T-cell (primary cell): ENCODE data around the gene PXN. TPM values are rescaled to one million over a fixed set of nuclear protein-coding genes. Genes with fewer than 3 reads are reported as not detected.

Experiments used
- ATAC-seq, 4 experiments: fragments of 200-7000 bp in 3 of 4; fragments of 150-1000 bp in 1 of 4; cut with Tn5 transposase; replicated peaks in 1 of 4; 1 replicate in 3 of 4; 2 replicates in 1 of 4; pipeline ENCODE4 v1.10.0; 2021; ENCODE audit warnings: moderate library complexity in 3 of 4, mild to moderate bottlenecking in 2 of 4, moderate number of reproducible peaks in 1 of 4
- CTCF ChIA-PET, 2 donors: fragments of 300-600 bp; sonication (Branson Sonifier 250); formaldehyde crosslinking; loops; one replicate each; lab custom pipeline; 2022; ENCODE audit warnings: antibody characterized with exemption in 2 of 2; lab: Charles Lee
- POLR2A ChIA-PET, 2 donors: fragments of 300-600 bp; sonication (Branson Sonifier 250); formaldehyde crosslinking; loops; one replicate each; lab custom pipeline; 2022; ENCODE audit warnings: antibody characterized with exemption in 2 of 2; lab: Charles Lee
- DNase-seq, 35 experiments: peaks; one replicate each; pipeline versions ENCODE4 v3.0.0 to v3.0.0-alpha.2; 2013 to 2023
- H3K27ac ChIP-seq: one replicate; pipeline ENCODE4 v1.5.1; 2013; ENCODE audit warnings: low read length
- H3K27me3 ChIP-seq, 2 experiments: replicated peaks in 1 of 2; 1 replicate in 1 of 2; 2 replicates in 1 of 2; pipeline versions ENCODE4 v1.6.1 to v1.7.0; 2013; ENCODE audit warnings: low read length in 1 of 2, mixed read lengths in 1 of 2; ENCODE audit not compliant: control insufficient read depth in 2 of 2, insufficient read depth in 2 of 2; ENCODE audit errors: extremely low read depth in 1 of 2
- H3K36me3 ChIP-seq, 2 donors: 1 replicate in 1 of 2; 2 replicates in 1 of 2; pipeline versions ENCODE4 v1.6.1 to v1.7.0; 2013; ENCODE audit warnings: low read length in 1 of 2; ENCODE audit not compliant: control insufficient read depth in 2 of 2, insufficient read depth in 1 of 2; ENCODE audit errors: extremely low read depth in 1 of 2
- H3K4me1 ChIP-seq, 2 experiments: 1 replicate in 1 of 2; 2 replicates in 1 of 2; pipeline versions ENCODE4 v1.6.1 to v1.7.0; 2013; ENCODE audit warnings: low read length in 2 of 2, mixed read lengths in 1 of 2; ENCODE audit not compliant: insufficient read depth in 2 of 2, control insufficient read depth in 1 of 2; ENCODE audit errors: extremely low read depth in 1 of 2
- H3K4me3 ChIP-seq, 2 donors: 1 replicate in 1 of 2; 2 replicates in 1 of 2; pipeline versions ENCODE4 v1.5.1 to v1.7.0; 2013; ENCODE audit warnings: mild to moderate bottlenecking in 2 of 2, low read length in 1 of 2, moderate library complexity in 1 of 2; ENCODE audit not compliant: control insufficient read depth in 1 of 2; ENCODE audit errors: extremely low read depth in 1 of 2
- H3K9me3 ChIP-seq: 2 replicates; pipeline ENCODE4 v1.7.0; 2013
- H3K27ac Mint-ChIP-seq, 2 donors: one replicate each; pipeline ENCODE4 v1.8.0; 2020 to 2021; ENCODE audit warnings: mild to moderate bottlenecking in 2 of 2, mixed read lengths in 2 of 2
- H3K27me3 Mint-ChIP-seq, 2 donors: one replicate each; pipeline ENCODE4 v1.8.0; 2021 to 2022; ENCODE audit warnings: mixed read lengths in 2 of 2
- H3K36me3 Mint-ChIP-seq: one replicate; pipeline ENCODE4 v1.8.0; 2021; ENCODE audit warnings: mixed read lengths
- H3K4me1 Mint-ChIP-seq, 3 donors: one replicate each; pipeline ENCODE4 v1.8.0; 2020 to 2022; ENCODE audit warnings: mixed read lengths in 3 of 3, mild to moderate bottlenecking in 1 of 3
- H3K4me3 Mint-ChIP-seq, 3 donors: one replicate each; pipeline ENCODE4 v1.8.0; 2020 to 2022; ENCODE audit warnings: mild to moderate bottlenecking in 3 of 3, mixed read lengths in 3 of 3, moderate library complexity in 3 of 3
- H3K9me3 Mint-ChIP-seq, 3 donors: one replicate each; pipeline ENCODE4 v1.8.0; 2020 to 2022; ENCODE audit warnings: mixed read lengths in 3 of 3
- WGBS: methylation state at CpG from one replicate; pipeline ENCODE4 v1.1.5; 2013; ENCODE audit warnings: missing lambda C conversion rate; ENCODE audit not compliant: insufficient coverage; 5-methylcytosine and 5-hydroxymethylcytosine counted together
- total RNA-seq, 35 experiments: library from RNA in 6 of 35; stranded (reverse) in 6 of 35; fragments of 120-200 nt in 1 of 35; gene quantifications; one replicate each; pipeline versions ENCODE4 v1.2.1 to v1.2.4 and lab custom pipeline; 2013 to 2026

Gene PXN
- total RNA-seq, 5 donors from 2014 or later (not counting 1 experiment from before 2014, with no cell fraction given) = 128 to 202 (median 137) TPM

DNA sequence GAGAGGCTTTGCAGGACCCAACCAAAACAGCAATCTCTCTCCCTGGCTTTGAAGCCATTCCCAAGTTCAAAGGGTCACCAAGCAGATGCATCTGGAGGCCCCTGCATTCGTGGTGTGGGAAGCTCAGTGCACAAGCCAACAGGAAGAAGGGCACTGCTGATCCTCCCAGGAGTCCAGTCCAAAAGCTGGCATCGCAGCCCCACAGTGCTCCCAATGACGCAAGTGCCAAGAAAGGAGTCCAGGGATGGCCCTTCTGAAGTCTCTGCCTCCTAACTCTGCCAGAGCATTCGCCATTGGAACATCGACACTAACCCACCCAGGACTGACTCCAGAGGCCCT, 25.1 kb downstream of the PXN start:
- no peaks in the 10 kb centered on the region for H3K9me3 Mint-ChIP-seq
- H3K4me1 Mint-ChIP-seq = peaks cover 69 to 87% (median 82%) of the 10 kb centered on the region in 3 donors
- 90% methylated on average over 5 of the region's 5 CpGs for WGBS
- ATAC-seq = no peak
- H3K27ac Mint-ChIP-seq = peak overlapping the region; percentile 36 to 80
- POLR2A ChIA-PET = no interaction called here
- no peak for DNase-seq
- CTCF ChIA-PET = interaction anchor here (1.3 to 3.2 kb wide), 2 partner anchors 8 to 12 kb away, joined by 3 to 14 read pairs; no protein-coding TSS in a partner anchor
- H3K27ac ChIP-seq = no peak overlapping the region
- H3K36me3 Mint-ChIP-seq = peaks cover 16% of the 10 kb centered on the region
- no peak overlapping the region for H3K4me3 ChIP-seq
- no peaks in the 10 kb centered on the region for H3K9me3 ChIP-seq
- peaks cover 0 to 43% of the 10 kb centered on the region in 2 donors for H3K36me3 ChIP-seq
- peaks cover 10 to 95% of the 10 kb centered on the region in 2 experiments for H3K4me1 ChIP-seq
- no peaks in the 10 kb centered on the region for H3K27me3 Mint-ChIP-seq
- peak overlapping the region in 1 of 3 donors; percentile 30 for H3K4me3 Mint-ChIP-seq
- H3K27me3 ChIP-seq = no peaks in the 10 kb centered on the region

DNA sequence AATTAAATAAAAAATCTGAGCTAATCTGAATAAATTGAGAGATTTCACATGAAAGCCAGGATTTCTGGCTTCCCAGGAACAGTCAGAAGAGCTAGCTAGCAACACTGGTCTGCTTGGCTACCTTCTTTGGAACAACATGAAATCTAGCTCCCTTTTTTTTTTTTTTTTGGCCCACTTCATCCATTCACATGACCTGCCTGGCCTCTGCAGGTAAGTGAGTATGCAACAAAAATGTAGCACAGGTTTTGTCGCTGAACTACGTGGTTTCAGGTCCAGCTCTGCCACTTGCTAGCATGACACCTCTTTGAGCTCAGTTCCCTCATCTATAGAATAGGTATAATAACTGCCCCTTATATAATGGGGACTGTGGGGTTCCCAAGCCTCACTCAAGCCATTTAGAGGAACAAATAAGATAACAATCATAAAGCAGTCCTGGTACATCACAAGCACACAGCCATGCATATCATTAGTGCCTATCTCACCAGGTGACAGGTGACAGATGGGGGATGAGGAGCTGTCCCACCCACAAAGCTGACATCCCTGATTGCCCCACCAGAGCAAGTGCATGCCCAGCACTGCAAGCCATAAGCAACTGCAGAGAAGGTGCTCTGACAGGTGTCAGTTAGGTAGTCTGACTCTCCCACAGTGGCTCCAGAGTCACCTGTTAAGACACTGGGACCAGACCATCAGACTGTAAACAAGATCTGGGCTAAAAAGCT, 25.6 kb downstream of the PXN start:
- Histone ChIP-seq H3K4me3 (no peak overlapping the region), H3K27me3 (no peaks in the 10 kb centered on the region), H3K27ac (no peak overlapping the region), H3K36me3 (peaks cover 0 to 41% of the 10 kb centered on the region in 2 donors), H3K9me3 (no peaks in the 10 kb centered on the region), H3K4me1 (peaks cover 10 to 97% of the 10 kb centered on the region in 2 experiments)
- no peaks in the 10 kb centered on the region for H3K27me3 Mint-ChIP-seq
- peaks cover 13% of the 10 kb centered on the region for H3K36me3 Mint-ChIP-seq
- ATAC-seq (peak in 1 of 4 experiments; percentile 25), DNase-seq (no peak)
- H3K4me3 Mint-ChIP-seq = peak overlapping the region in 1 of 3 donors; percentile 30
- CTCF ChIA-PET = interaction anchor here (0.6 to 3.2 kb wide), 7 partner anchors 8 to 127 kb away, joined by 3 to 14 read pairs (median 3); partner anchors contain the start of gene PXN (in 1 of the 2)
- H3K4me1 Mint-ChIP-seq = peaks cover 70 to 88% (median 84%) of the 10 kb centered on the region in 3 donors
- H3K9me3 Mint-ChIP-seq = no peaks in the 10 kb centered on the region
- POLR2A ChIA-PET = interaction anchor here (0.6 to 1.3 kb wide), 6 partner anchors 8 to 538 kb away, joined by 3 to 8 read pairs (median 5); partner anchors contain the start of gene RPLP0 (in 1 of the 2)
- H3K27ac Mint-ChIP-seq = peak overlapping the region; percentile 80 to 85
- no CpG with 5 or more reads among the region's 2 CpGs for WGBS

DNA sequence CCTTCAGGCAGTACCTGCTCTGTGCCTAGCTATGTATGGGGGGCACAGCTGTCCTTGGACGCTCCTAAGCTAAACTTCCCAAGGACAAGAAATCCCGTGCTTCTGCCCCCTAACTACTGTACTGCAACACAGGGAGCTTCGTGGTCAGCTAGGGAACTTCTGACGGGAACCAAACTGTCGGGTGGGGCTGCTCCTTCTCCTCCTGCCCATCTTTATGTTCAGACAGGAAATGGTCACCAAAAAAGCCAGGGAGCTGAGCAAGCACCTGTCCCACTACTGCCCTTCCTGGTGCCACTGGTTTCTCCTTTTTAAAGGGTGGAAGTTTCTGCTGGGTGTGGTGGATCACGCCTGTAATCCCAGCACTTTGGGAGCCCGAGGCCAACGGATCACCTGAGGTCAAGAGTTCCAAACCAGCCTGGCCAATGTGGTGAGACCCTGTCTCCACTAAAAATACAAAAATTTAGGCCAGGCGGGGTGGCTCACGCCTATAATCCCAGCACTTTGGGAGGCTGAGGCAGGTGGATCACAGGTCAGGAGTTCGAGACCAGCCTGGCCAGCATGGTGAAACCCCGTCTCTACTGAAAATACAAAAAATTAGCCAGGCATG, 26.6 kb downstream of the PXN start:
- 100% methylated on average over 2 of the region's 12 CpGs for WGBS
- Histone ChIP-seq H3K9me3 (no peaks in the 10 kb centered on the region), H3K27me3 (no peaks in the 10 kb centered on the region), H3K36me3 (peaks cover 0 to 39% of the 10 kb centered on the region in 2 donors), H3K4me1 (peaks cover 9 to 99% of the 10 kb centered on the region in 2 experiments), H3K4me3 (no peak overlapping the region), H3K27ac (no peak overlapping the region)
- Mint-ChIP-seq H3K27me3 (no peaks in the 10 kb centered on the region), H3K4me3 (no peak overlapping the region), H3K27ac (peak overlapping the region in 1 of 2 donors; percentile 82), H3K4me1 (peaks cover 75 to 94% (median 89%) of the 10 kb centered on the region in 3 donors), H3K9me3 (no peaks in the 10 kb centered on the region), H3K36me3 (peaks cover 12% of the 10 kb centered on the region)
- no peak for ATAC-seq
- no peak for DNase-seq
- CTCF ChIA-PET = interaction anchor here (0.6 to 3.2 kb wide), 12 partner anchors 8 to 37 kb away, joined by 3 to 14 read pairs (median 4); partner anchors contain the start of gene PXN (in 1 of the 2)
- POLR2A ChIA-PET = interaction anchor here (0.6 to 1.3 kb wide), 6 partner anchors 9 to 52 kb away, joined by 4 to 8 read pairs (median 5); partner anchors contain the start of gene RPLP0 (in 1 of the 2)

DNA sequence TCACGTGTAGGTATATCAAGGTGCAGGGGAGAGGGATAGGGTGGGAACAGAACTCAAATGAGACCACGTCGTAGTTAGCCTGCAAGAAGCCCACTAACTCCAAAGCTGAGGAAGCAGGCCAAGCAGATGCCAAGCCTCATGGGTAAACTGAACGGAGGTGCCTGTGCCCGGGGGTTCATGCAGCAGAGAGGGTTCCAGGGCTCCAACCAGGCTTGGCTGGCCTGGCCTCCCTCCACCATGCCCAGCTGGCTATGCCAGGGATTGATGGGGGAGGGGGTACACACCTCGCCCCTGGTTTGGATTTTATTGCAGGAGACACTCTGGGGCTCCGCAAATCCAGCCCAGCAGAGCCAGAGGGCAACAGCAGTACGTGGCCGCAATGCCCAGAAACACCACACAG, 27.3 kb downstream of the PXN start:
- ATAC-seq = no peak
- Histone ChIP-seq H3K27ac (no peak overlapping the region), H3K4me1 (peaks cover 9 to 99% of the 10 kb centered on the region in 2 experiments), H3K36me3 (peaks cover 0 to 35% of the 10 kb centered on the region in 2 donors), H3K9me3 (no peaks in the 10 kb centered on the region), H3K27me3 (no peaks in the 10 kb centered on the region), H3K4me3 (peak overlapping the region in 1 of 2 donors; percentile 19)
- peak overlapping the region; percentile 82 for H3K27ac Mint-ChIP-seq
- no peak for DNase-seq
- CTCF ChIA-PET = interaction anchor here (0.6 to 2.9 kb wide), 9 partner anchors 9 to 36 kb away, joined by 3 to 14 read pairs (median 4); partner anchors contain the start of gene PXN (in 1 of the 2)
- H3K4me1 Mint-ChIP-seq = peaks cover 76 to 93% (median 89%) of the 10 kb centered on the region in 3 donors
- POLR2A ChIA-PET = interaction anchor here (0.5 to 1.3 kb wide), 4 partner anchors 10 to 462 kb away, joined by 3 to 4 read pairs (median 4); no protein-coding TSS in a partner anchor
- H3K27me3 Mint-ChIP-seq = no peaks in the 10 kb centered on the region
- H3K36me3 Mint-ChIP-seq = peaks cover 12% of the 10 kb centered on the region
- H3K4me3 Mint-ChIP-seq = peak overlapping the region in 1 of 3 donors; percentile 56
- no peaks in the 10 kb centered on the region for H3K9me3 Mint-ChIP-seq
- WGBS = 87% methylated on average over 3 of the region's 9 CpGs

DNA sequence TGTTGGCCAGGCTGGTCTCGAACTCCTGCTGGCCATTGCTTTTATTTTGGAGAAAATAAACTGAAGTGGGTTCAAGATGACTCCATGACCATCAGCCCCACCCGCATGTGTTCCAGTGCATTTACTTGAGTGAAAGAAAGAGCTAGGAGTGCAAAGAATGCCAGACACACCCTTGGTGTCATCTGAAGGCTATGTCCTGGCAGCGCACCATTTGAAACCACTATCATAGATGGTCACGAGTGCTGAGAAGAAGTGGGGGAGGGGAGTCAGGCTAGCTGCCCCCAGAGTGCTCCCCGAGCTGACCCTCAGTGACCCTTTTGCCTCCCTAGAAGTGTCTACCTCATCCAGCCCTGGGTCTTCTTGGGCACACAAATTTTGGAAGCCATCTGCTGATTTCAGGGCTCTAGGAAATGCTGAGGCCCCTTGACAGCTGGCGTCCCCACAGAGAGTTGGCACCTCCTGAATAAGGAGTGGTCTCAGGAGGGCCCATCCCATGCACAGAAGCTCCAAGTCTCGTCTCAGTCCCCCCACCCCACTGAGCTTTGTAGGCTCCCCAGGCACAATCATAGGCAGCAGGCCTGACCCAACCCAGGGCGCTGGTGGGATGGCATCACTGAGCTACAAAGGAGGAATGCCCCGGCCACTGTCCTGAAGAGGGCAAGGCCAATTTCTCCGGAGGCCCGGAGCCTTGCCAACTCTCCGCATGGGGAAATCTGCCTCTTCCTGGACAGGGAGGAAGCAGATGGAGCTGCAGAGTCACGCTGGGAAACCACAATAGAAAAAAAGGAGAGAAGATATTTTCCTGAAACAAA, 28.0 kb downstream of the PXN start:
- ATAC-seq = no peak
- Histone ChIP-seq H3K27ac (peak overlapping the region; percentile 12), H3K9me3 (no peaks in the 10 kb centered on the region), H3K36me3 (peaks cover 0 to 35% of the 10 kb centered on the region in 2 donors), H3K4me1 (peaks cover 9 to 99% of the 10 kb centered on the region in 2 experiments), H3K27me3 (no peaks in the 10 kb centered on the region), H3K4me3 (peak overlapping the region in 1 of 2 donors; percentile 19)
- peaks cover 77 to 93% (median 89%) of the 10 kb centered on the region in 3 donors for H3K4me1 Mint-ChIP-seq
- no peaks in the 10 kb centered on the region for H3K9me3 Mint-ChIP-seq
- peaks cover 7% of the 10 kb centered on the region for H3K36me3 Mint-ChIP-seq
- H3K27ac Mint-ChIP-seq = peak overlapping the region; percentile 82
- H3K4me3 Mint-ChIP-seq = peak overlapping the region in 2 of 3 donors; percentile 54 to 56
- POLR2A ChIA-PET = interaction anchor here (0.5 to 1.3 kb wide), 5 partner anchors 10 to 463 kb away, joined by 3 to 4 read pairs (median 4); no protein-coding TSS in a partner anchor
- no peaks in the 10 kb centered on the region for H3K27me3 Mint-ChIP-seq
- CTCF ChIA-PET = interaction anchor here (0.6 to 2.9 kb wide), 11 partner anchors 9 to 474 kb away, joined by 3 to 14 read pairs (median 4); partner anchors contain the start of gene PXN (in 1 of the 2)
- 76% methylated on average over 5 of the region's 13 CpGs for WGBS
- DNase-seq = no peak
